ENCODE results near the gene SPEF2.

- no peak for TF ChIP-seq CTCF (optimal IDR thresholded peaks at IDR 0.05 in 1 of 3, IDR thresholded peaks at IDR 0.05 in 1 of 3, conservative IDR thresholded peaks at IDR 0.05 in 1 of 3; ENCODE audit: extremely low read depth in 1 of 3, insufficient read depth in 2 of 3, low read length in 3 of 3)
- TF ChIP-seq EZH2 (IDR thresholded peaks at IDR 0.05; ENCODE audit: low read length), result no peak
Measured at GRCh38 chr5:35794328-35794619, 176.6 kb downstream of the SPEF2 start.
